SHP77 treated with DMSO at 0.1 percent for 48 hours (cell line): ENCODE measurements around the gene NDOR1.

Experiments used
- DNase-seq: peaks from one replicate; lab custom pipeline; 2025; lab: John Stamatoyannopoulos, UW

The NDOR1 gene

DNA sequence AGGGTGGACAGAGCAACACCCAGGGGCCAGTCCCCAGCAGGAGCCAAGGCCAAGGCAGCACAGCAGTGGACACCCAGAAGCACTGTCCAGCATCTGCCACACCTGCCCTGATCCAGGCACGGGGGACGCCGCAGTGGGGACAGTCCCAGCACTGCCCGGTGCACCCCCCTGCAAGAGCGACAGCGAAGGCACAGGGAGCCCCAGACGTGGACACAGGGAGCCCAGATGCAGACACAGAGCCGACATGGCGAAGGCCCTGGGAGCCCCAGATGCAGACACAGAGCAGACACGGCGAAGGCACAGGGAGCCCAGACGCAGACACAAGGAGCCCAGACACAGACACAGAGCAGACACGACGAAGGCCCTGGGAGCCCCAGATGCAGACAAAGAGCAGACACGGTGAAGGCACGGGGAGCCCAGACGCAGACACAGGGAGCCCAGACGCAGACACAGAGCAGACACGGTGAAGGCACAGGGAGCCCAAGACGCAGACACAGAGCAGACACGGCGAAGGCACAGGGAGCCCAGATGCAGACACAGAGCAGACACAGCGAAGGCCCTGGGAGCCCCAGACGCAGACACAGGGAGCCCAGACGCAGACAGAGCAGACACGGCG, 21.4 kb upstream of the NDOR1 start:
- DNase-seq = no peak

DNA sequence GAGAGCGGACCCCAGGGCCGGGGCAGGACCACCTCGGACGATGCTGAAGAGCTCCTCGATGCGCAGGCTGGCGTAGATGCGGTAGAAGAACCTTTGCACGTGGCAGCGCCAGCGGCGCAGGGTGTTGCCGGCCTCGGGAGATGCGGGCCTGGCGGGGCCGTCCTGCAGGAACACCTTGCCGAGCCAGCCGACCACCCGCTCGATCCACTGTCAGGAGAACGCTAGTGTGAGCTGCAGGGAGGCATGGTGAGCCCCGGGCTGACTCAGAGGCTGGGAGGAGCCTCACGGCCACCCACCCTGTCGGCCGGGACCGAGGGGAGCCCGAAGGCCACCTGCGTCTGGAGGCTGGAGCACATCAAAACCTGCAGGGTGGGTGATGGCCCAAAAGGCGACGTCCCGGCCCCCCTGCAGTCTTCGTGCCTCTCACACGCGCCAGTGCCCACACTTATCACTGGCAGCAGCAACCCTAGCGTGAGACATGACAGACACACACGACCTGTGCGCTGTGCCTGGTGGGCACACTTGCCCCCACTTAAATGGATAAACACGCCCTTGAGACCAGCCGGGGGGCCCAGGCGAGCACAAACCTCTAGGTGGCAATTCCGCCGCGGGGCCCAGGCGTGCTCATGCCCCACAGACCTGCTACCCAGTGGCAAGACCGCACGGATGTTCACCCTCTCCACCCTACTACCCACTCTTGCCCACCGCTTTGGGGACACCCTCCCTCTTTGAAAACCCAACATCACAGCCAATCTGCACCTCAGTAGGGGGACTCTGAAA, 20.4 kb upstream of the NDOR1 start:
- DNase-seq = no peak

DNA sequence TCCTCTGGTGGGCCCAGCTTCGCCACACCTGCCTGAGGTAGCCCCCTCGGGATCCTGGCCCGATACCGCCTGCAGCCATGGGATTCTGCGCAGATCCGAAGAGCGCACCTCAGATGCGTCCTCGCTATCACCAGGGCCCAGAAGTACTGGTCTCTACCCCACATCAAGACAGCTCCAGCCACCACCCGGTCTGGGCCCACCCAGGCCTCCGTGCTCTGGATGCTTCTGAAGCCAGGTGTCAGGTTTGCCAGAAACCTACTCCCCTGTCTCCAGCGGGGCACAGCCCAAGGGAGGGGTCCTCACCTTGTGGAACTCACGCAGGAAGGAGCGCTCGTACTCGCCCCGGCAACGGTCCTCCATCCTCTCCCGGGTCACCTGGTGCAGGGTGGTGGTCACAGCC, 19.6 kb upstream of the NDOR1 start:
- no peak for DNase-seq

GRCh38 chr9:137186385-137186784, 19.1 kb upstream of the NDOR1 start:
- no peak for DNase-seq

- no peak for DNase-seq
Measured at GRCh38 chr9:137187386-137187785, 18.1 kb upstream of the NDOR1 start.

GRCh38 chr9:137188086-137188489, 17.4 kb upstream of the NDOR1 start:
- DNase-seq = no peak

- peak; percentile 26 for DNase-seq
Measured at GRCh38 chr9:137188490-137189296, 16.8 kb upstream of the NDOR1 start, which contains the start of the genes ANAPC2 and SSNA1. TSS of gene ANAPC2 (minus strand) at chr9:137188560. CDS start at chr9:137188532, 28 bp downstream. TSS of gene SSNA1 (plus strand) at chr9:137188676. CDS start at chr9:137188727, 51 bp downstream.

GRCh38 chr9:137189297-137190295, 15.9 kb upstream of the NDOR1 start:
- DNase-seq = no peak

GRCh38 chr9:137190315-137190856, 15.1 kb upstream of the NDOR1 start:
- no peak for DNase-seq

DNA sequence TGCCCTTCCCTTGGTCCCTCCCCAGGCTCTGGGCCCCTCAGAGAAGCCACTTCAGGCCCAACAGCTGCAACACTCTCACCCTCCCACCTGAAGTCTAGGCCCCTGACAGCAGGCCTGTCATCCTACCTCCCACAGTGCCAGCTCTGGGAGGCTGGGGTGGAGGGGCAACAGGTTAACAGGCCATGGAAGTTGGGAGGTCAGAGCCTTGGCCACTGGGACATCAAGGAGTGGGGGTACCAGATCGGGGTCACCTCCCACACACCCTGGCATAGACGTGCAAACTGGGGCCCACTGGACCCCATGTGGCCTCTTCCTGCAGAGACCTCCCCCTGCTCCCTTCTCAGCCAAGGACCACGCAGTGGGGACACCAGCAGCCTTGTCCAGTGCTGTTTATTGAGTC, 14.3 kb upstream of the NDOR1 start:
- DNase-seq = no peak

DNA sequence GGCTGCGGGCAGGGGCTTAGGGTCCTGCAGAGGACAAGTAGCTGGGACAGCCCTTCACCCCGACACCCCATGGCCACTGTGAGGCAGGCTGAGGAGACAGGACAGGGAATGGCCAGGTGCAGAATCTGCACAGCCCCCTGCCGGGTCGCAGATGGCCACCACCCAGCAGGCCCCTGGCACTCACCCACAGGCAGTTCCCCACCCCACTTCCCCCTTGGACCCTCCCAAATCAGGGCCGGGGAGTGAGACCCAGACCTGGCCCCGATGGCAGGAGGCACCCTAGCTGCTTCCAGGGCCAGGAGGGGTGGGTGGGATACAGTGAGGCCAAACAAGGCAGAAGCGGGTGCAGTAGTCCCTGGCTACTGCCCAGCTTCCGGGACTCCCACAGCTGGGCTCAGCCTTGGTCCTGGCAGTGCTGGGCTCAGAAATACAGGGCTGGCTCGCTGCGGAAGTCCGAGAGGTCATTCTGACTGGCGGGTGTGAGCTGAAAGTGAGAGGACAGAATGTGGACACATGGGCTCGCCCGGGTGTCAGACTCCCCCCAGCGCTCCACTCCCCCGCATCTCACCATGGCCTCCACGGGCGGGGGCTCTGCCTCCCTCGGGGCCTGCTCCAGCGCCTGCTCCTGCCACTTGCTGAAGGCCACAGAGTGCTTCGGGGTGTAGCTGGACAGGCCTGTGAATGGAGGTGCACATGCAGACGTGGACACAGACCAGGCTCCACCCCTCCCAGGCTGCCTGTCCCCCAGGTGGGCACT, 13.6 kb upstream of the NDOR1 start:
- no peak for DNase-seq

- DNase-seq = no peak
Measured at GRCh38 chr9:137192448-137192780, 13.1 kb upstream of the NDOR1 start.

GRCh38 chr9:137192859-137193258, 12.6 kb upstream of the NDOR1 start:
- DNase-seq = no peak

- DNase-seq = no peak
Measured at GRCh38 chr9:137193771-137194170, 11.7 kb upstream of the NDOR1 start.

- DNase-seq = no peak
Measured at GRCh38 chr9:137194388-137194787, 11.1 kb upstream of the NDOR1 start.

DNA sequence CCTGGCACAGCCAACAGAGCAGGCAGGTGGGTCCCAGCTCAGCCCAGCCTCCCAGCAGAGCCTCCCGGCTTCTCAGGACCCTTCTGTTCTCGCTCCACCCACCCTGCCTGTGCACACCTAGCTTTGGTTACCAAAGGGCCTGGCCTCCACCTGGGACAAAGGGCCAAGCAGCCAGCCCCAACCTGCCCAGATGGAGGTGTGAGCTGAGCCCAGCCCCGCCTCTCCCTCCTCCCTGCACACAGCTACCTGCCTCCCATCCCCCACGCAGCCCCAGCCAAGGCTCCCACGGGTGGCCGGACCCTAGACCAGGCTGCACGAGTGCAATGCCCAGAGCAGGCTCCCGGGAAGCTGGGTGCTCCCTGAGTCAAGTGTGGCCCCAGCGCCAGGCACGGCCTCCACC, 10.6 kb upstream of the NDOR1 start:
- no peak for DNase-seq

DNA sequence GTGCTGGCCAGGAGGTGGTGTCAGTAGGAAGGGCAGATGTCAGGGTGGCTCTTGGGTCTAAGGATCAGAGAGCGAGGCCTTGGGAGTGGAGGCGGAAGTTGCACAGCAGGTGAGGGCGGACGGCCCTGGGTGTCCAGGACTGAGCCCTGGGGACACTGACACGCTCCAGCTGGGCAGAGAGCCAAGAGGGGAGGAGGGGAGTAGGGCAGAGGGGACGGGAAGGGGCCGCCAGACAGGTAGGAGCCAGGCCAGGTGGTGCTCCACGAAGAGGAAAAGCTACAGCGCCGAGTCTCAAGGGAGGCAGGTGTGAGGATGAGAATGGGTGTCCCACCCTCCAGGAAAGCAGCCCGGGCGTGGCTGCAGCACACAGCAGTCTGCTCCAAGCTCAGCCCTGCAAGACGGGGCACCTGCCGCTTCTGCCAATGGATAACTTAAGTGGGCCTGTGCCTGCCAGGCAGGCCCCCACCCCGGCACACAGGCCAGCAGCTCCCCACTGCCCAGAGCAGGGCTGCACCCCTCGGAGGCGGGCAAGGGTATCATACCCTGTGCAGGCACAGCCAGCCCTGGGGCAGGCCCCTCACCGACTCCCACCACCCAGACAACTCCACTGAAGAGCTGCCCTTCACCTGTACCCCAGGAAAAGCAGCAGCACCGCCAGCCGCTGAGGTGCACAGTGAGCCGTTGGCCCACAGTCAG, 9.8 kb upstream of the NDOR1 start:
- no peak for DNase-seq

DNA sequence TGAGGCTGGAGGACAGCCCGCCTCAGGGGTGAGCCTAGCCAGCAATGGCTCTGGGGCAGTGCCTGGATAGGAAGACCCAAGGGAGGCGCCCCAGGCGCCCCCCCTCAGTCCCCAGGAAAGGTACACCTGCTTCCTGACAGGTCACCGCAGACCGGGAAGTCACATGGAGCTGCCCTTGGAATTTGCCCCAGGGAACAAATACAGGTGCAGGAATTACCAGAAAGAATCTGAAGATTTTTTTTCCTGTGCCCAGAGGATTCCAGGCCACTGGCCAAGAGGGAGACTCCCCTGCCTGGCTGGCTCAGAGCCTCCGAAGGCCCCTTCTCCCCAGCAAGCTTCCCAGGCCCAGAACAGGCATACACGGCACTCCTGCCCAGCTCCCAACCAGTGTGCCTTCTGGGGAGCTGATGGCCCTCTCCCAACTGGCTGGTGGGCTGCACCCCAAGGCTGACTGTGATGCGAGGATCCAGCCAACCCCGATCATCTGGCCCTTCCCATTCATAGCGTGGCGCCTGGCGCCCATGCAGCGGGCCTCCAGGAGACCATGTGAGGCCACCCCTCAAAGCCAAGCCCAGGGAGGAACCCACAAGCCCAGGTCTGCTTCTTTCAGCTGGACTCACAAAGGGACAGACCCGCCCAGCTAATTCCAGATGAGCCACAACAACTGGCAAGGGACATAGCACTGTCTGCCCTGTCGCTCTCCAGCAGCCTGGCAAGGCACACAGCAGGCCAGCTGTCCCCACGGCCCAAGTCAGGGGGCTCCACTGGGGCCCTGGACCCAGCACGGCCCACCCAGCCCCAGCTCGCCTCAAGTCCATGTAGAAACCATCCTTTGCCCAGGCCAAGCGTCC, 7.2 kb upstream of the NDOR1 start:
- no peak for DNase-seq

- DNase-seq = no peak
Measured at GRCh38 chr9:137198902-137199283, 6.6 kb upstream of the NDOR1 start.
